Activated T-helper 17 cell treated with anti-CD3 and anti-CD28 coated beads, Interleukin-2, amount 50 U/mL, for 72 hours (primary cell): ENCODE measurements around the gene CLEC4M. TPM values are rescaled to one million over a fixed set of nuclear protein-coding genes. Genes with fewer than 3 reads are reported as not detected.

Experiments used
- ATAC-seq: fragments of 150-1000 bp; cut with Tn5 transposase; replicated peaks from 2 replicates; pipeline ENCODE4 v1.10.0; 2021; ENCODE audit warnings: mild to moderate bottlenecking, moderate library complexity
- H3K27ac Mint-ChIP-seq: one replicate; pipeline ENCODE4 v1.8.0; 2022; ENCODE audit warnings: mixed read lengths
- H3K27me3 Mint-ChIP-seq: one replicate; pipeline ENCODE4 v1.8.0; 2022; ENCODE audit warnings: mixed read lengths
- H3K36me3 Mint-ChIP-seq: one replicate; pipeline ENCODE4 v1.8.0; 2022; ENCODE audit warnings: low read depth, mild to moderate bottlenecking, mixed read lengths
- H3K4me1 Mint-ChIP-seq: one replicate; pipeline ENCODE4 v1.8.0; 2022; ENCODE audit warnings: mixed read lengths
- H3K4me3 Mint-ChIP-seq: one replicate; pipeline ENCODE4 v1.8.0; 2022; ENCODE audit warnings: mild to moderate bottlenecking, mixed read lengths
- H3K9me3 Mint-ChIP-seq: one replicate; pipeline ENCODE4 v1.8.0; 2022; ENCODE audit warnings: mixed read lengths
- total RNA-seq, 2 donors: library from RNA; stranded (reverse); gene quantifications; one replicate each; pipeline ENCODE4 v1.2.3, GENCODE V29; 2022

CLEC4M gene, protein sequence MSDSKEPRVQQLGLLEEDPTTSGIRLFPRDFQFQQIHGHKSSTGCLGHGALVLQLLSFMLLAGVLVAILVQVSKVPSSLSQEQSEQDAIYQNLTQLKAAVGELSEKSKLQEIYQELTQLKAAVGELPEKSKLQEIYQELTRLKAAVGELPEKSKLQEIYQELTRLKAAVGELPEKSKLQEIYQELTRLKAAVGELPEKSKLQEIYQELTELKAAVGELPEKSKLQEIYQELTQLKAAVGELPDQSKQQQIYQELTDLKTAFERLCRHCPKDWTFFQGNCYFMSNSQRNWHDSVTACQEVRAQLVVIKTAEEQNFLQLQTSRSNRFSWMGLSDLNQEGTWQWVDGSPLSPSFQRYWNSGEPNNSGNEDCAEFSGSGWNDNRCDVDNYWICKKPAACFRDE
- not detected for total RNA-seq

DNA sequence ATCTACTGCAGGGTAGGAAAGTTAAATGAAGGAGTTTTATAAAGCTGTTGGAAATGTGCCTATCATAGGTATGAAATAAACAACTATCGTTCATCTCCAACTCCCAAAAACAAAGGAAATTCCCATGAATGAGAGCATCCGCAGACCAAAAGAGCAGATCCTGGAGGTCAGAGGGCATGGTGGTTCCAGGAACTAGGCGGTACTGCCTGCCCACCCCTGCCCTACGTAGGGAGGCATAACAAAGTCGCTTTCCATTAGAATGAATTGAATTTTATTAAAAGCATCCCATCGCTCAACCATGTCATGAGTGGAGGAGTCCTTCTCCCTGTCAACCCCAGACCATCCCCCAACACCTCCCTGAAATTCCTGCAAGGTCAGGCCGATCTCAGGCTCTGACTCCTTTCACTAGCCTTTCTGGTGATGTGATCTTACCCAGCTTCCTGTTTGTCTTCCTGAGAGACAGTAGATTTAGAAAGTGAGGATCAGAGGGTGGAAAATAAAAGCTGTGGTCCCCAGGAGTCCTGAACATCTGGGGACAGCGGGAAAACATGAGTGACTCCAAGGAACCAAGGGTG, at the start of gene CLEC4M:
TSS of gene CLEC4M (plus strand) at position 525 of the 575 bp plus-strand sequence. CDS start at position 549, 24 bp downstream.
- peaks cover 12% of the 10 kb centered on the region for H3K9me3 Mint-ChIP-seq
- H3K36me3 Mint-ChIP-seq: no peaks in the 10 kb centered on the region
- peaks cover 5% of the 10 kb centered on the region for H3K4me1 Mint-ChIP-seq
- ATAC-seq: no peak
- no peak within 1 kb of the TSS for H3K4me3 Mint-ChIP-seq
- H3K27me3 Mint-ChIP-seq: peaks cover 20% of the 10 kb centered on the region
- H3K27ac Mint-ChIP-seq: no peak within 1 kb of the TSS

DNA sequence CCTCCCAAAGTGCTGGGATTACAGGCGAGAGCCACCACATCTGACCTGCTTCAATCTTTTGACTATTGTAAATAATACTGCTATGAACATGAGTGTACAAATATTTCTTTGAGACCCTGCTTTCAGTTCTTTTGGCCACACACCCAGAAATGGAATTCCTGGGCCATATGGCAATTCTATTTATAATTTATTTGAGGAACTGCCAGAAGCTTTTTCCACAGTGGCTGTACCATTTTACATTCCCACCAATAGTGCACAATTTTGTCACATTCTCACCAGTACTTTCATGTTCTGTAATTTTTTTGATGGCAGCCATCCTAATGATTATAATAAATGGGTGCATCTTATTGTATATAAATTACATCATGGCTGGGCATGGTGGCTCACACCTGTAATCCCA, 47.4 kb upstream of the CLEC4M start:
- Mint-ChIP-seq H3K4me3 (no peak overlapping the region), H3K9me3 (no peaks in the 10 kb centered on the region), H3K4me1 (no peaks in the 10 kb centered on the region), H3K36me3 (no peaks in the 10 kb centered on the region), H3K27ac (no peak overlapping the region), H3K27me3 (no peaks in the 10 kb centered on the region)
- no peak for ATAC-seq

DNA sequence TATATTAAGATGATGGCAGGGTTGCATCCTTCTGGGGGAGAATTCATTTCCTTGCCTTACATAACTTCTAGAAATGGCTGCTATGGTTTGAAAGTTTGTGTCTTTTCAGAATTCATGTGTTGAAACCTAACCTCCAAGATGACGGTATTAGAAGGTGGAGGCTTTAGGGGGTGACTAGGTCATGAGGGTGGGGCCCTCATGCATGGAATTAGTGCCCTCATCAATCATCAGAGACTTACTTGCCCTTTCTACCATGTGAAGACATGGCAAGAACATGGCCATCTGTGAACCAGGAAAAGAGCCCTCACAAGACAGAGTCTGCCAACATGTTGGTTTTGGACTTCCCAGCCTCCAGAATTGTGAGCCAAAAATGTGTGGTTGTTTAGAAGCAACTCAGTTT, 46.3 kb upstream of the CLEC4M start:
- Mint-ChIP-seq H3K9me3 (no peaks in the 10 kb centered on the region), H3K4me3 (no peak overlapping the region), H3K4me1 (no peaks in the 10 kb centered on the region), H3K27me3 (no peaks in the 10 kb centered on the region), H3K36me3 (no peaks in the 10 kb centered on the region), H3K27ac (no peak overlapping the region)
- no peak for ATAC-seq

DNA sequence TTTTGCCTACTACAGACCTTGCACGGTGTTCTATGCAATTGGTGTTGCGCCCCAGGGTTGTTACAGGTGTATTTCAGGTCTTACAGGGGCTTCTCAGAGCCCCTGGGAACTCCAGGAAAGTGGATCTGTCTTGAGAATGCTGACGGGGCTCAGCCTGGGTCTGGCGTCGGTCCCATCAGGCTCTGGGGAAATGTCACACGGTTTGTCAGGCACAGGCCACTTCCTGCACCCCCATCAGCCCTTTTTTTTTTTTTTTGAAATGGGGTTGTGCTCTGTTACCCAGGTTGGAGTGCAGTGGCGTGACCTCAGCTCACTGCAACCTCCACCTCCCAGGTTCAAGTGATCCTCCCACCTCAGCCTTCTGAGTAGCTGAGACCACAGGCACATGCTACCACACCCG, 44.4 kb upstream of the CLEC4M start:
- H3K9me3 Mint-ChIP-seq: no peaks in the 10 kb centered on the region
- H3K27me3 Mint-ChIP-seq: no peaks in the 10 kb centered on the region
- no peaks in the 10 kb centered on the region for H3K36me3 Mint-ChIP-seq
- no peak overlapping the region for H3K4me3 Mint-ChIP-seq
- no peak for ATAC-seq
- H3K27ac Mint-ChIP-seq: no peak overlapping the region
- H3K4me1 Mint-ChIP-seq: no peaks in the 10 kb centered on the region

DNA sequence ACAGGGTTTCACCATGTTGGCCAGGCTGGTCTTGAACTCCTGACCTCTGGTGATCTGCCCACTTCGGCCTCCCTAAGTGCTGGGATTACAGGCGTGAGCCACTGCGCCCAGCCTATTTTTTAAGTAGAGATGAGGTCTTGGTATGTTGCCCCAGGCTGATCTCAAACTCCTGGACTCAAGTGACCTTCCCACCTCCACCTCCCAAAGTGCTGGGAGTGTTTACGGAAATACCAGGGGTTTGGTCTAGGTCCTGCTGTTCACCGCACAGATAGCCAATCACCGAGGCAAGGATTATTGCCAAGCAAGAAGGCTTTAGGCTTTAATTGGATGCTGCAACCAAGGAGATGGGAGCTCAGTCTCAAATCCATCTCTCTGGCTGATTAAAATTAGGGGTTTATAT, 42.7 kb upstream of the CLEC4M start:
- Mint-ChIP-seq H3K4me3 (no peak overlapping the region), H3K36me3 (no peaks in the 10 kb centered on the region), H3K27me3 (no peaks in the 10 kb centered on the region), H3K9me3 (no peaks in the 10 kb centered on the region), H3K4me1 (no peaks in the 10 kb centered on the region), H3K27ac (no peak overlapping the region)
- ATAC-seq: no peak

DNA sequence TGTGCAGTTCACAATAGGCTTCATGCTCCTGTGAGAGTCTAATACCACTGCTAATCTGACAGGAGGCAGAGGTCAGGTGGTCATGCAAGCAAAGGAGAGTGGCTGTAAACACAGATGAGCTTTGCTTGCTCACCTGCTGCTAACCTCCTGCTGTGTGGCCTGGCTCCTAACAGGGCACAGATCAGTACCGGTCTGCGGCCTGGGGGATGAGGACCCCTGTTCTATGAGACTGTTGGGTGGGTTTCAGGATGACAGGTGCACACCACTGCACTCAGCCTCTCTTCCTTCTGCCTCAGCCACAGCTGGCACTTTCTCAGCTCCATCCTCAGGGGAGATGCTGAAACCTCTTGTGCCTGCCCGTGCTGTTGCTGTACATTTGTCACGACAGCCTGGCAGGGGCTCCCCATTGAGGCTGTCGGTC, 40.8 kb upstream of the CLEC4M start:
- H3K4me3 Mint-ChIP-seq: no peak overlapping the region
- no peaks in the 10 kb centered on the region for H3K4me1 Mint-ChIP-seq
- H3K36me3 Mint-ChIP-seq: no peaks in the 10 kb centered on the region
- no peak for ATAC-seq
- H3K27ac Mint-ChIP-seq: no peak overlapping the region
- peaks cover 1% of the 10 kb centered on the region for H3K27me3 Mint-ChIP-seq
- H3K9me3 Mint-ChIP-seq: no peaks in the 10 kb centered on the region

DNA sequence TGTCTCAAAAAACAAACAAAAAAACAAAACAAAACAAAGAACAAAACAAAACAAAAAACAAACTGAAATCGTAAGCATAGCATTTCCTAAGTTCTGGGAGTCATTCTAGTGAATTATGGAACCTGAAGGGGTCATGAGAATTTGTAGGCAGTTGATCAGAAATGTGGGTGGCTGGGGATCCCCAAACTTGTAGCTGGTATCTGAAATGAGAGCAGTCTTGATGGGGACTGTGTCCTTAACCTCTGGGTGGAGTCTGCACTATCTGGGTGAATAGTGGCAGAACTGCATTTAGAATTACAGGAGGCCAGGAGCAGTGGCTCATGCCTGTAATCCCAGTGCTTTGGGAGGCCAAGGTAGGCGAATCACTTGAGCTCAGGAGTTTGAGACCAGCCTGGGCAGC, 37.3 kb upstream of the CLEC4M start:
- Mint-ChIP-seq H3K27ac (no peak overlapping the region), H3K9me3 (no peaks in the 10 kb centered on the region), H3K36me3 (no peaks in the 10 kb centered on the region), H3K4me1 (no peaks in the 10 kb centered on the region), H3K27me3 (peaks cover 23% of the 10 kb centered on the region), H3K4me3 (no peak overlapping the region)
- no peak for ATAC-seq

DNA sequence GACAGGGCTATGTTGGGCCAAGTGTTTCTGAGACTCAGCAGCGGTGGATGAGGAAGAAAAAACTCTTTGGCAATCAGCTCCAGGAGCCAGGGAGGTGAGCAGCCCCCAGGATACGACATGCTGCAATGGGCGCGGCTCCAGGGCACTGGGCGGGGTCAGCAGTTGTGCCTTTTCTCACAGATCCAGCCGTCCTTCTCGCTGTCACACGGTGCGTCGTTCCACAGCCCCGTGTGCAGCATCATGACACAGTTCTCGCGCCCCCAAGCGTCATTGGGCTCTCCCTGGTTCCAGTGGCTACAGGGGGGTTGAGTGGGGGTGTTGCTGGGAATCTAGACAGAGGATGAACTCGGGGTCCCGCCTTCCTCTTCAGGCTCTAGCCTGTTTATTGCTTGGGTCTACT, 33.8 kb upstream of the CLEC4M start:
- Mint-ChIP-seq H3K9me3 (no peaks in the 10 kb centered on the region), H3K27me3 (peaks cover 28% of the 10 kb centered on the region), H3K4me1 (no peaks in the 10 kb centered on the region), H3K4me3 (no peak overlapping the region), H3K36me3 (no peaks in the 10 kb centered on the region), H3K27ac (no peak overlapping the region)
- ATAC-seq: no peak

DNA sequence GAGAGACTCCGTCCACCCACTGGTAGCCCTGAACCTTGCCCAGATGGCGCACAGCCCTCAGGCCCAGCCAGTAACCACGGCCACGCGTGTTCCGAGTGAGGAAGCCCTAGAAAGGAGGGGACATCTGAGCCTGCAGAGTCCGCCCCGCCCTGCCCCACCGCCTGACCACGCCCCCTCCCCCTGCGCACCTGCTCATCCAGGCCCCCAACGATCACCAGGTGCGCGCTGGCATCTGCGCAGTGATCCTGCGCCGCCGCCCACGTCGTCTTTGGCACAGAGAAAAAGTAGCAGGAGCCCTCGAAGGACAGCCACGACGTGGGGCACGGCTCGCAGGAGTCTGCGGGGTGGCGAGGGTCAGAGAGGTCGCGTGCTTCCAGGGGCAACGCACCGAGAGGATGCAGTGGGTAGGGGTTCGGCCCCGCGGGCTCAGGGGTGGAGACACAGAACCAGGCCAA, 33.2 kb upstream of the CLEC4M start:
- Mint-ChIP-seq H3K9me3 (no peaks in the 10 kb centered on the region), H3K4me3 (no peak overlapping the region), H3K27ac (no peak overlapping the region), H3K36me3 (no peaks in the 10 kb centered on the region), H3K4me1 (no peaks in the 10 kb centered on the region), H3K27me3 (peaks cover 31% of the 10 kb centered on the region)
- ATAC-seq: no peak

DNA sequence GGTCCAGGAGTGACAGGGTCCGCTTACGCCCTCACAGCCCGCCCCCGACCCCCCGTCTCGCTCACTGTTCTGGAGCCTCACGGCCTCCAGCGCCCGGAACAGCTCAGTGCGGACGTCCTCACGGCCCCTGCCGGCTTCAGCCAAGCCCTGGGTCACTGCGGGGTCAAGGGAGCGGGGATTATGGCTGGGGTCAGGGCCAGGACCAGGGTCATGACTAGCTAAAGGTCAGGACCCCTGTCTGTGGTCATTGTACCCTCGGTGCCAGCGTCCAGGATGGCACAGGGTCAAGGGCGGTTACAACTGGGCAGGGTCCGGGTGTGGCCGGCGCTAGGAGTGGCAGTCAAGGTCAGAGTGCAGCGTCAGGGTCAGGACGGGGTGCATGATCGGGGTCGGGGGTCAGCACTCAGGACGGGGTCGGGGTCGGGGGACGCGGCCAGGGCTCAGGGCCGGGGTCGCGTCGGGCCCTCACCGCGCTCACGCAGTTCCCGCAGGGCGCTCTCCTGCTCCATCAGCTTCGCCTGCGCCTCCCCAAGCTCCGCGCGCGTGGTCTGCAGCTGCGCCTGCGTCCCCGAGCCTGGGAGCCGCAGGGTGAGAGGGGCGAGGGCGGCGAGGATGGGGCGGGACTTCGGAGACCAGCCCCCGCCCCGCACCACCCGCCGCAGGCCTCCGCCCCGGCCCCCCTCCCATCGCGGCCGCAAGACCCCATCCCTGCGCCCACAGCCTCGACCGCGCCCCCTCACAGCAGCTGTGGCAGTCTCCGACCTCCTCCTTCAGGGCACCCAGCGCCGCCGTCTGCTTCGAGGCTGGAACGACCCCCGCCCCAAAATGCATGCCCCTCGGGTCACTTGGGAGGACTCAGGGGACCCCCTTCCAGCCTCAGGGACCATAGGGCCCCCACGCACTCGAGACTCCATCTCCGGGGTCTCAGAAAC, 32.5 kb upstream of the CLEC4M start:
- Mint-ChIP-seq H3K4me1 (no peaks in the 10 kb centered on the region), H3K4me3 (no peak overlapping the region), H3K27ac (no peak overlapping the region), H3K27me3 (peaks cover 31% of the 10 kb centered on the region), H3K36me3 (no peaks in the 10 kb centered on the region), H3K9me3 (no peaks in the 10 kb centered on the region)
- no peak for ATAC-seq

DNA sequence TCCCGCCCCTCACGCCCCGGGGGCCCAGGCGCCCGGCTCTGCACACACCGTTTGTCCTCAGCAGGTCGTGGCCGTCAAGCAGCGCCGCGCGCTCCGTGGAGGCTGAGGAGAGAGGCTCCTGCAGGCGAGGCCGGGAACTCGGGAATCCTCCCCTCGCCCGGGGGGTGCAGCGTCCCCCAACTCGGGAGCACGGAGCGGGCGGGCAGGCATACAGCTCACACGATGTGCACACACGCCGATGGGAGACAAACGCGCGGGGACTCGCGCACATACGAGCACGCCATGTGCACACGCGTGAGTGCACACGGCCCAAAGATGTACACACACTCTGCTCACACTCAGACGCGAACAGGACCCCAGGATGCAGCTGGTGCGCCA, 31.8 kb upstream of the CLEC4M start:
- no peaks in the 10 kb centered on the region for H3K36me3 Mint-ChIP-seq
- H3K27me3 Mint-ChIP-seq: peaks cover 31% of the 10 kb centered on the region

DNA sequence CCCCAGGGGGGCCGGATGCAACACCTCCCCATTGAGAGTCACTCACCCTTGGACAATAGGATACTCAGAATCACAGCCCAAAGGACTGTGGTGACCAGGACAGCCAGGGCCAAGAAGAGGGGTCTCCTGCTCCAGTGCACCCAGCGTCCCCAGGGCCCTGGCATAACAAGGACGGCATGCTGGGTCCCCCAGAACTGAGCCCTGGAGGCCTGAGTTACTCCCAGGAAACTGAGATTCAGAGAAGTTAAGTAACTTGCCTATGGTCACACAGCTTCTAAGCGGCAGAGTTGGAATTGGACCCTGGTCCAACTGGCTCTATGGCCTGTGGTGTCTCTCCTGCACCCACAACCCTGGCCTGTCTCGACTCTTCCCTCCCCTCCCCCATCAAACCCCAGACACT, 31.4 kb upstream of the CLEC4M start:
- Mint-ChIP-seq H3K27me3 (peaks cover 31% of the 10 kb centered on the region), H3K36me3 (no peaks in the 10 kb centered on the region), H3K4me1 (no peaks in the 10 kb centered on the region), H3K4me3 (no peak overlapping the region), H3K9me3 (no peaks in the 10 kb centered on the region), H3K27ac (no peak overlapping the region)
- ATAC-seq: no peak

More for the DNA sequence above, 31.8 kb upstream of the CLEC4M start:
- H3K27ac Mint-ChIP-seq: no peak overlapping the region
- no peaks in the 10 kb centered on the region for H3K4me1 Mint-ChIP-seq
- no peak overlapping the region for H3K4me3 Mint-ChIP-seq
- ATAC-seq: no peak
- H3K9me3 Mint-ChIP-seq: no peaks in the 10 kb centered on the region

DNA sequence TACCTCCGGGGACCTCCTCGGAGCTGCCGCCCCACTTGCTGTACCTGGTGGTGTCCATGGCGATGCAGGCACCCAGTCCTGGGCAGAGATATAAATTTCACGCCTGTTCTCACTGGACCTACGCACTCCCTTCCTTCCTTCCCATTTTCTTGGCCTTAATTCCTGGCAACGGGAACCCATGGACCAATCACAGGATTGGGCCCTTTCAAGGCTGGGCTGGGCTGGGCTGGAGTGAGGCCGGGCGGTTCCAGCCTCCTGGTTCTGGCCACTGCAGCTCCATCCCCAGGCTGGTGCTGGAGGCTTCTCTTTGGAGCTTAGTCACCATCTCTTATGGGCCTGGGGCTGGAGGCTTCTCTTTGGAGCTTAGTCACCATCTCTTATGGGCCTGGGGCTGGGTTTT, 31.0 kb upstream of the CLEC4M start, which contains the start of gene CLEC4G:
TSS of gene CLEC4G (minus strand) at position 66 of the 400 bp plus-strand sequence. CDS start at position 58, 8 bp downstream.
- no peak for ATAC-seq
- H3K36me3 Mint-ChIP-seq: no peaks in the 10 kb centered on the region
- no peaks in the 10 kb centered on the region for H3K4me1 Mint-ChIP-seq
- H3K9me3 Mint-ChIP-seq: no peaks in the 10 kb centered on the region
- H3K27ac Mint-ChIP-seq: no peak within 1 kb of the TSS
- H3K4me3 Mint-ChIP-seq: no peak within 1 kb of the TSS
- peaks cover 31% of the 10 kb centered on the region for H3K27me3 Mint-ChIP-seq

DNA sequence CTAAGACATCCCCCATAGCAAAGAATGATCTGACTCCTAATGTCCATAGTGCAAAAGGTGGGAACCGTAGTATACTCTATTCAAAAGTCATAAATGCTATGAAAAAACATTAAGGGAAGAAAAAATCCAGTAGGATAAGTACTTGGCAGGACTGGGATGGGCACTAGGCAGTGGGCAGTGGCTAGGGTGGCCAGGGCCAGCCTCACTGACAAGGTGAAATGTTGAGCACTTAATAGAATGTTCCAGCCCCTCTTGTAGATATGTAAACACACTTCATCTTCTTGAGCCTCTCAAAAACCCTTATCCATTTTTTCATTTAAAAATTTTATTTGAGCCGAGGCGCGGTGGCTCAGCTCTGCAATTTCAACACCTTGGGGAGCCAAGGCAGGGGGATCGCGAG, 29.7 kb upstream of the CLEC4M start:
- peaks cover 22% of the 10 kb centered on the region for H3K27me3 Mint-ChIP-seq
- no peaks in the 10 kb centered on the region for H3K36me3 Mint-ChIP-seq
- no peaks in the 10 kb centered on the region for H3K9me3 Mint-ChIP-seq
- ATAC-seq: no peak
- peaks cover 4% of the 10 kb centered on the region for H3K4me1 Mint-ChIP-seq
- H3K4me3 Mint-ChIP-seq: no peak overlapping the region
- H3K27ac Mint-ChIP-seq: no peak overlapping the region
